GM21529 (cell line): Measurements from ENCODE around the gene ANXA6.
A peak's percentile ranks its signal among the peaks of the same experiment; 100 is the strongest.
"Not testable (repeated sequence)": the region's sequence is repeated elsewhere in the genome, so short reads cannot be mapped to it uniquely, and the experiment has no call there.

Source experiments
- ATAC-seq: cut with Tn5 transposase; IDR thresholded peaks from one replicate; pipeline ENCODE4 v1.9.1; 2021; ENCODE audit not compliant: unreplicated experiment

ANXA6 gene

GRCh38 chr5:151181818-151182523 lies 24.4 kb upstream of the ANXA6 start:
- ATAC-seq = no peak

DNA sequence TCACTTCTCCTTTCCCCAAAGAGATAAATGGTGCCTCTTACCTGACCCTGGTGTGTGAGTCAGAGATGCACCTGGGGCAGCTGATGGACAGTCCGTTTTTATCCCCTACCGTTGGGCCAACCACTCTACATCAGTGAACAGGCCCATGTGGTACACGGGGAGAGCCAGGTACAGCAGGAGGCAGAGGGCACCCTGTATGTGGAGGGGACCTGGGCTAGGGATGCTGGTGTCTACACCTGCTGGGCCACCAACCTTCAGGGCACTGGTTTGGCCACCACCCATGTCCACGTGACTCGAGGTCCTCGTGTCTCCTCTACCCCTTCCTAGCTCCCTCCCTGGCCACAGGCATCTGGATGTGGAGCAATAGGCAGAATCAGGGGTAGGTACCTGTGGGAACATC lies 22.7 kb upstream of the ANXA6 start:
- ATAC-seq = no peak

DNA sequence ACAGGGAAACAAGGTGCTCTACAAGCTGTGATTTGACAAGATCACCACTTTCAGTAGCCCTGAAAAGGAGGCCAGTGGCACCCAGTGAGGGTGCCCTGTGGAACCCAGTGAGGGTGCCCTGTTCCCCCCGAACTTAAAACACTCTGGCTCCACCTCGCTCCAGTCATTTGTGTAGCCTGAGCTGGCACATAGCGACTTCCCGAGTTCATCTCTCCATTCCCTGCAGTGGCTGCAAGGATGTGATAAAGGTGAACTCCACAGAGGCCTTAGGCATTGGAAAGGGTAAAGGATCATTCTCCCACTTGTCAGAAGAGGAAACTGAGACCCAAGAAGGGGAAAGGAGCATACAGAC lies 21.9 kb upstream of the ANXA6 start:
- no peak for ATAC-seq

DNA sequence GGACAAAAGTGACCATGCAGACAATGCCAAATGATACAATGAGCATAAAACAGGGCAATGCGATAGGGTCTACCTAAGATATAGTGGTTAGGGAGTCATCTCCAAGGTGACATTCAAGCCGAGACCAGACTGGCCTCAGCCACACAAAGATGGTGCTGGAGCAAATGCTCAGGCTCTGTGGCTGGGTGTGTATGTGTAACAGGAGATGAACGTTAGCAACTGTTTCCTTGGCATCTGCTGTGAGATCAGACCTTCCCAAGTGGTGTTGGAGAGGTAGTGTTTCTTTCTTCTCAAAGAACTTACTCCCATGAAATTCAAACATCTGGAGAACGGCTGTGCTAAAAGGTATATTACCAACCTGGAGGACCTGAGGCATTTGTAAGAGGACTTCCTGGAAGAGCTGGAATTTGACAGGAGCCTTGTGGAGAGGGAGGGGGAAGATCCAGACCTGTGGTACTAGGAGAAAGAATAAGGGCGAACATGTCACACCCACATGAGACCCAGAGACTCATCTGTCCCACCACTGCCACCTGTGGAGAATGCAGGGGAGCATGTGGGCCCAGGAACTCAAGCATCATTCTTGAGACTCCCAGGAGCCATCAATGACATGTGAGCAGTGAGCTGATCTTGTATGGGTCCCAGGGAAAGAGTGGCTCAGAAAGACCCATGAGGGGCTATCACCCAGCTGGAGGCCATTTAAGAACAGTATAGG lies 21.4 kb upstream of the ANXA6 start:
- no peak for ATAC-seq

GRCh38 chr5:151178372-151178771 lies 20.8 kb upstream of the ANXA6 start:
- ATAC-seq = no peak

DNA sequence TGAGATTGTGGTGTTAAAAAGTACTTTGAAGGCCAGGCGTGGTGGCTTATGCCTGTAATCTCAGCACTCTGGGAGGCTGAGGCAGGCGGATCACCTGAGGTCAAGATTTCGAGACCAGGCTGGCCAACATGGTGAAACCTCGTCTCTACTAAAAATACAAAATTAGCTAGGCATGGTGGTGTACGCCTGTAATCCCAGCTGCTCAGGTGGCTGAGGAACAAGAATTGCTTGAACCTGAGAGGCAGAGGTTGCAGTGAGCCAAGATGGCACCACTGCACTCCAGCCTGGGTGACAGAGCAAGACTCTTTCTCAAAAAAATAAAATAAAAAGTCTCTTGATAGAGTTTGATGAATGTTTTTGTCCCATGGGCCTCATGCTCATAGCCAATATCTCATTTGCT lies 18.7 kb upstream of the ANXA6 start:
- ATAC-seq = not testable (repeated sequence)

- no peak for ATAC-seq
Observed at GRCh38 chr5:151174612-151175101, 17.1 kb upstream of the ANXA6 start.

- ATAC-seq = no peak
Observed at GRCh38 chr5:151173711-151174611, 16.4 kb upstream of the ANXA6 start.

GRCh38 chr5:151171529-151171928 lies 13.9 kb upstream of the ANXA6 start:
- no peak for ATAC-seq

DNA sequence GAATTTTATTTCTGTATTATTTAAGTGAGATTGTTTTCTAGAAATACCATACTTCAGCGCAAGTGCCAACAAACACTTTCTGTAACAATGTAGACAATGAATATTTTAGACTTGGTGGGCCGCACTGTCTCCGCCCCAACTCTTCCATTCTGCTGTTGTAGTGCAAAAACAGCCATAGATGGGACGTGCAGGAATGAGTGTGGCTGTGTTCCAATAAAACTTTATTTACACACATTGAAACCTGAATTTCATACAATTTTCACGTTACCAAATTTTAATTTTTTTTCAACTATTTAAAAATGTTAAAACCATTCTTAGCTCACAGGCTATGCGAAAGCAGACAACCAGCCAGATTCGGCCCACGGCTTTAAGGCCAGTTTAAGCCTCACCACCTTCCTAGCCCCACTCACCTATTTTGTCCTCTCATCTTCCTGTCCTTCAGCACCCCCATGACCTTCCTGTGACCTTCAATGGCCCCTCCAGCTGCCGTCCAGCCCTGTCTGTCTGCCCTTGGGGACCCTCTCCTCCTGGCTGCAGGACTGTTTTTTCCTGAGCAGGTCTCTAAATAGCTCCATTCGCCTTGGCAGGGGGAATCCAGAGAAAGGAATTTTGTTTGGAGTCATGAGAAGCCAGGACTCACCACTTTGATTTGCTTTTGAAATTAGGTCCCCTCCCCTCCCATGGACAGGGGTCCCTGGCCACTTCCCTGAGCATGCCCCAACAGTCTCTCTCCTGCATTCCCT lies 11.2 kb upstream of the ANXA6 start:
- ATAC-seq = no peak

DNA sequence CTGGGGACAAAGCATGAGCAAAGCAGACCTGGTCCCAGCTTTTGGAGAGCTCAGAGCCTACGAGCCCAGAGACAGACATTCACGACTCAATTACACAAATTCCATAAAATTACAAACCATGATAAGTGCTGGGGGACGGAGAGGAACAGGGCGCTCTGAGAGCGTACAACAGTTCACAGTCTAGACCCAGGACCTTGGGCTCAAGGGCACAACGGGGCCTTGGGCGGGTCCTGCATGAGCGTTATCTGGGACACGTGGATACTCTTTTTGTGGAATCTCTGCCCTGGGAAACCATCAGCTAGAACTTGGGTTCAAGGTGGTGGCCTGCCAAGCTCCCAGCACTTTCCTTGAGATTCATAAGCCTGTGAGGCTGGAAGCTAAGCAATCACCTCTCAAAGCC lies 9.4 kb upstream of the ANXA6 start:
- no peak for ATAC-seq

- ATAC-seq = peak; percentile 89
Observed at GRCh38 chr5:151164687-151165392, 7.3 kb upstream of the ANXA6 start.

DNA sequence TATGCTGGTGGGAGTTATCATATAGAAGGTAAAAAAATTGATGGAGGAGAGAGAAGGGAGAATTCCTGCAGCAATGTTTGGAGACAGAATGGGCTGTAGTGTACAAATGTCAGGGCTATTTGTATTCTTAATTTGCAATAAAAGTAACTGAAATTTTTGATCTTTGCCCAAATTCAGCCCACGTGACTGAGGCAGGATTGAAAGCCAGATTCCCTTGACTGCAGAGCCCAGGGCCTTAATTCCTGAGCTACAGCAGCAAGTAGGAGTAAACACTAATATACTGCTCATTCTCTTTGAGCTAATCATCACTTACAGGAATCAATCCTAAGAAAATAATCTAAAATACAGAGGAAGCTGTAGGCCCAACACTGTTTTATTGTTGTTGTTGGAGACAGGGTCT lies 5.2 kb upstream of the ANXA6 start:
- ATAC-seq = no peak

- ATAC-seq = peak; percentile 24
Observed at GRCh38 chr5:151159649-151160373, 2.2 kb upstream of the ANXA6 start.

DNA sequence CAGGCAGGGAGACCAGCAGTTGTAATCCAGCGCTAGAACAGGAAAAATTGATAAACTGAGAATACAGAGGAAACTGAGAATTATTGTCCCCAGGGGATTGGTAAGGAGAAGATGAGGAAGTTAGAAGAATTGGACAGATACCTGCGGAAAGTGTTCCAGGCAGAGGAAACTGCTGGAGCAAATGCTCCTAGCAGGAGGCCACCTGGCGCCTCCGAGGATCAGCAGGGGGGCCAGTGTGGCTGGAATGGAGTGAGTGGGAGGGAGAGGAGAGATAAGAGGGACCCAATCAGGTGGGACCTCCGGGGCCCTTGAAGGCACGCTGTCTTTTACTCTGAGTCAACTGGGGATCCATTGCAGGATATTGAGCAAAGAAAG lies 695 bp upstream of the ANXA6 start:
- no peak for ATAC-seq

DNA sequence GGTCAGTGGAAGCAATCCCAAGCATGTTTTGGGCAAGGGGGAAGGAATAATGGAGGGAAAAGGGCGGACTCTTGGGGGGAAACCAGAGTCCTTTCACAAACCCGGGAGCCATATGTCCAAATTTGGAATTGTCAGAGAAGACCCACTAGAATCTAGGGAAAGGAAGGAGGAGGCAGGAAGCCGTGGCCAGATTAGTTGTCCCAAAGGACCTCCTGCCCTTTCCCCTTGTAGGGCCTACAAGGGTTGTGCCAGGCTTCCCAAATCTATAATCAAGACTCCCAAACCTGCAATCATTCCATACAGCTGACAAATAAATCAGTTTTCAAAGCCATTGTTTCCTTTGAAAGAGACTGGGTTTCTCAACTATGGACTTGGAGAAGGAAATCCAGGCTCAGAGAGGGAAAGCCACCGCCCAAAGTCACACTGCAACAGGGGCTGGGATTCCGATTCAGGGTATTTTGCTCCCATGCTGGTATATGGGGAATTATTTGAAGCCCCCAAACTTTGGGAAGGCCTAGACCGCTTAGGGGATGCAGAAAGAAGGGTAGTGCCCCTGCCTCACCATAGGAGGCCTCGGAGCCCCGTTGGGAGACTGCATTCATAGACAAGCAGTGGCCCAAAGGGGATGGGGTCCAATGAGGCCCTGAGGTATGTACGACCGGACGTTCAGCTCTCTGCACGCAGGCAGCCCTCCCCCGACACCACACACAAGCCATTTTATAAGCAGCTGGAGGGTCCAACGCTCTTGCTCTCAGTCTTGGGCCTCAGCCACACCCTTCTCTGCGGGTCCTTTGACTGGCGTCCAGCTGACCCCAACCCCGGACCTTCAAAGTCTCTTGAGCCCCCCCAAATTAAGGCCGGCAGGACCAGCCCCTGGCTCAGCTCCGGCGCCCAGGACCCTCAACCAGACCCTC lies 815 bp downstream of the ANXA6 start:
- no peak for ATAC-seq

- peak; percentile 25 for ATAC-seq
Observed at GRCh38 chr5:151155775-151156506, 1.6 kb downstream of the ANXA6 start.
